Measurements from ENCODE around the gene EPHB1. TPM values are rescaled to one million over a fixed set of nuclear protein-coding genes. Genes with fewer than 3 reads are reported as not detected.

The EPHB1 gene
- total RNA-seq, 1 donor from 2014 or later, result 1.3 TPM

- Mint-ChIP-seq H3K27me3 (ENCODE audit: low read depth) (peaks cover 28% of the 10 kb centered on the region), H3K4me3 (no peak overlapping the region), H3K27ac (no peak overlapping the region), H3K36me3 (no peaks in the 10 kb centered on the region), H3K4me1 (no peaks in the 10 kb centered on the region), H3K9me3 (no peaks in the 10 kb centered on the region)
- TF ChIP-seq, protein P1, sequence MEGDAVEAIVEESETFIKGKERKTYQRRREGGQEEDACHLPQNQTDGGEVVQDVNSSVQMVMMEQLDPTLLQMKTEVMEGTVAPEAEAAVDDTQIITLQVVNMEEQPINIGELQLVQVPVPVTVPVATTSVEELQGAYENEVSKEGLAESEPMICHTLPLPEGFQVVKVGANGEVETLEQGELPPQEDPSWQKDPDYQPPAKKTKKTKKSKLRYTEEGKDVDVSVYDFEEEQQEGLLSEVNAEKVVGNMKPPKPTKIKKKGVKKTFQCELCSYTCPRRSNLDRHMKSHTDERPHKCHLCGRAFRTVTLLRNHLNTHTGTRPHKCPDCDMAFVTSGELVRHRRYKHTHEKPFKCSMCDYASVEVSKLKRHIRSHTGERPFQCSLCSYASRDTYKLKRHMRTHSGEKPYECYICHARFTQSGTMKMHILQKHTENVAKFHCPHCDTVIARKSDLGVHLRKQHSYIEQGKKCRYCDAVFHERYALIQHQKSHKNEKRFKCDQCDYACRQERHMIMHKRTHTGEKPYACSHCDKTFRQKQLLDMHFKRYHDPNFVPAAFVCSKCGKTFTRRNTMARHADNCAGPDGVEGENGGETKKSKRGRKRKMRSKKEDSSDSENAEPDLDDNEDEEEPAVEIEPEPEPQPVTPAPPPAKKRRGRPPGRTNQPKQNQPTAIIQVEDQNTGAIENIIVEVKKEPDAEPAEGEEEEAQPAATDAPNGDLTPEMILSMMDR (IDR thresholded peaks at IDR 0.05; ENCODE audit: unreplicated experiment), result no peak
- DNase-seq (ENCODE audit: low spot score in 2 of 2, unreplicated experiment in 2 of 2), result no peak
Observed at GRCh38 chr3:134823679-134824078, 28.6 kb downstream of the EPHB1 start.

DNA sequence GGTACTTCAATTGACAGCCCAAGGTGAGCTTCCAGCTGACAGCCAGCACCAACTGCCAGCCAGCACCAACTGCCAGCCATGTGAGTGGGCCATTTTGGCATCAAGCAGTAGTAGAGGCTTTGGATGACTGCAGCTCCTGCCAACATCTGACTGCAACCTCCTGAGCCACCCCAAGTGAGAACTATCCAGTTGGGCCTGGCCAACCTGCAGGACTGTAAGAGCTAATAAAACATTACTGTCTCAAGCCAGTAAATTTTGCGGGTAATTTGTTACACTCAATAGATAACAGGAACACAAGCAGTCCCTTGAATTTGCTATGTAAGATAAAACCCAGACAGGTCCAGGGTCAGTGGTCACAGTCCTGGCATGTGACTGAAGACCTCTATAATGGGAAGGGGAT is 29.7 kb downstream of the EPHB1 start:
- no peak overlapping the region for H3K27ac Mint-ChIP-seq
- H3K27me3 Mint-ChIP-seq (ENCODE audit: low read depth), result peaks cover 25% of the 10 kb centered on the region
- H3K4me3 Mint-ChIP-seq, result no peak overlapping the region
- TF ChIP-seq, protein P1 (IDR thresholded peaks at IDR 0.05; ENCODE audit: unreplicated experiment), result no peak
- H3K4me1 Mint-ChIP-seq, result no peaks in the 10 kb centered on the region
- no peaks in the 10 kb centered on the region for H3K36me3 Mint-ChIP-seq
- no peak for DNase-seq (ENCODE audit: low spot score in 2 of 2, unreplicated experiment in 2 of 2)
- H3K9me3 Mint-ChIP-seq, result no peaks in the 10 kb centered on the region

DNA sequence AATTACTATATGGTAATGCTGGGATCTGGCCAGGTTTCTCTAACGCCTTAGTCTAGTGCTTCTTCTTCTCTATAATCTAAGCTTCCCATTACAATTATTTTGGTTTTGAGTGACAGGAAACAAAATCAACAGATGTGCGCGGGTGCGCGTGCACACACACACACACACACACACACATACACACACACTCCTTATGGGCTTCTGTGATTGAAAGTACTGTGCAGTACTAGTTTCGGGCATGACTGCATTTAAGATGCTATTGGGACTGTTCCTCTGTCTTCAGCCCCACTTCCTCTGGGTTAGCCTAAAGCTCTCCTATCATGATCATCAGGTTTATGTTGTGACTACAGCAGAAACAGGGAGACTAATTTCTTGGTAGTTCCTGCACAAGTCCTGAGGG is 32.2 kb downstream of the EPHB1 start:
- no peaks in the 10 kb centered on the region for H3K4me1 Mint-ChIP-seq
- no peaks in the 10 kb centered on the region for H3K36me3 Mint-ChIP-seq
- TF ChIP-seq, protein P1 (IDR thresholded peaks at IDR 0.05; ENCODE audit: unreplicated experiment), result no peak
- no peak for DNase-seq (ENCODE audit: low spot score in 2 of 2, unreplicated experiment in 2 of 2)
- H3K9me3 Mint-ChIP-seq, result no peaks in the 10 kb centered on the region
- H3K27ac Mint-ChIP-seq, result no peak overlapping the region
- peaks cover 22% of the 10 kb centered on the region for H3K27me3 Mint-ChIP-seq (ENCODE audit: low read depth)
- H3K4me3 Mint-ChIP-seq, result no peak overlapping the region

GRCh38 chr3:134829721-134830120 is 34.7 kb downstream of the EPHB1 start:
- no peak overlapping the region for H3K4me3 Mint-ChIP-seq
- TF ChIP-seq, protein P1 (IDR thresholded peaks at IDR 0.05; ENCODE audit: unreplicated experiment), result no peak
- no peak overlapping the region for H3K27ac Mint-ChIP-seq
- no peaks in the 10 kb centered on the region for H3K9me3 Mint-ChIP-seq
- no peaks in the 10 kb centered on the region for H3K36me3 Mint-ChIP-seq
- no peak for DNase-seq (ENCODE audit: low spot score in 2 of 2, unreplicated experiment in 2 of 2)
- H3K27me3 Mint-ChIP-seq (ENCODE audit: low read depth), result peaks cover 43% of the 10 kb centered on the region
- H3K4me1 Mint-ChIP-seq, result no peaks in the 10 kb centered on the region

DNA sequence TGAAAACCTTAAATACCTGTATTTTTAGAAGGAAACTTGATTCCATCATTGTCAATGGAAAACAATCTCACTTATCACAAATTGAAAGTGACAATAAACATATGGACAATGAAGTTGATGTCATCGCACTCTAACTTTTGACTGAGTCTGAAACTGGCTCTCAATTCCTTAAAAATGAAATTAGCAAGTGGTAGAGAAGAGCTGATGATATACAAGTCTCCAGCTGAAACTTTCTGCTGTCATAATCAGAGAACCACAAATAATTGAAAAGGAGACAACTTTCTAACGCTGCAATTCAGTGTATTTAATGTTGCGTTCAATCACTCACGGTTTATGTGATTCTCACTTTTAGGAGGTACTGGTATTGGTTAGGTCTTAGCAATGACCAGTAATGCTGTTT is 37.5 kb downstream of the EPHB1 start:
- TF ChIP-seq, protein P1 (IDR thresholded peaks at IDR 0.05; ENCODE audit: unreplicated experiment), result no peak
- Mint-ChIP-seq H3K27me3 (ENCODE audit: low read depth) (peaks cover 53% of the 10 kb centered on the region), H3K27ac (no peak overlapping the region), H3K9me3 (no peaks in the 10 kb centered on the region), H3K36me3 (no peaks in the 10 kb centered on the region), H3K4me1 (no peaks in the 10 kb centered on the region), H3K4me3 (no peak overlapping the region)
- no peak for DNase-seq (ENCODE audit: low spot score in 2 of 2, unreplicated experiment in 2 of 2)
